Measurements from ENCODE around the gene UBE2A. TPM values are rescaled to one million over a fixed set of nuclear protein-coding genes. Genes with fewer than 3 reads are reported as not detected.
A peak's percentile ranks its signal among the peaks of the same experiment; 100 is the strongest.

UBE2A gene
- total RNA-seq, 1 experiment from 2014 or later = 46.6 TPM

DNA sequence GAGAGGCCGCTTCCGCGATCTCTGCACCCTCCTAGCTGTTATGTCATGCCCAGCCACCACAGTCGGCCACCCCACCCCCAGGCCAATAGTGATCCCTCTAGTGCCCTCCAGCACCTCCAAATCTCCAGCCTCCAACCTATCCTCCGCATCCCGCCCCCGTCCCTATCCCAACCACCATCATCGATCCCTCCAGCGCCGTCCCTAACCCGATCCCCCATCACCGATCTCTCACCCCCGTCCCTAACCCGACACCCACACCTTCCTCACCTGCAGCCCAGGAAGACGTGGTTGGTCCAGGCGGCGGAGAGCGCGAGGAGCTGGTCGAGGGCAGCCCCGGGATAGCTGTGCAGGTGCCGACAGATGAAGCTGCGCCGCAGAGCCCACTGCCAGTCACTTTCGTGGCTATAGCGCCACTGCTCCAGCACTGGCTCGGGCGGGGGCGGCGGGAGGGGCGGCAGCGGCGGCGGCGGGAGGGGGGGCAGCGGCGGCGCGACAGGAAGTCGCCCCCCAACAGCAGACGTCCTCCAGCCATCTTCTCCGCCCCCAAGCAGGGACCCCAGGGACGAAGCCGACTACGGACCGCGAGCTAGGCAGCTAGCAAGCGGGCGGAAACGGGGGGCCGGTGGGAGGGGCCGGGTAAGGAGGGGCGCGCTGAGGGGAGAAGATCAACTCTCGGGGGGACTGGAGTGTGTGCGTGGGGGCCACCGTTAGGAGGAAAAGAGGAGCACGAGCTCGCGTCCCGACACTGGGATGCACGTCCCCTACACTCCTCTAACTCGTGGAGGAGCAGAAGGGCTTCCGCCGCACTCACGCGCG, 31.3 kb downstream of the UBE2A start:
- Histone ChIP-seq H3K4me3 (ENCODE audit: low read length) (peak overlapping the region; percentile 93), H3K36me3 (ENCODE audit: low read depth, low read length) (no peaks in the 10 kb centered on the region; the same call in 1 of the 2 replicates), H3K27ac (ENCODE audit: low read length) (peak overlapping the region; percentile 60), H2AFZ (ENCODE audit: low read length) (peak overlapping the region; percentile 89), H3F3A (ENCODE audit: low read length, unreplicated experiment) (no peaks in the 10 kb centered on the region), H3K4me2 (ENCODE audit: low read length) (peak overlapping the region; percentile 88), H3K9me3 (ENCODE audit: low read length) (no peaks in the 10 kb centered on the region), H3K4me1 (ENCODE audit: insufficient read depth, low read length) (peaks cover 20% of the 10 kb centered on the region), H3K9me2 (replicated peaks; ENCODE audit: low read length) (no peaks in the 10 kb centered on the region), H3K79me2 (ENCODE audit: low read length) (peaks cover 57% of the 10 kb centered on the region), H4K20me1 (ENCODE audit: low read length) (peaks cover 35% of the 10 kb centered on the region), H3K27me3 (ENCODE audit: low read length) (no peaks in the 10 kb centered on the region), H3K9ac (ENCODE audit: low read length) (peak overlapping the region; percentile 100)
- CTCF ChIA-PET = interaction anchor here (0.6 kb wide), 1 partner anchor 123 kb away, joined by 14 read pairs; no protein-coding TSS in a partner anchor
- TF ChIP-seq, protein P1, sequence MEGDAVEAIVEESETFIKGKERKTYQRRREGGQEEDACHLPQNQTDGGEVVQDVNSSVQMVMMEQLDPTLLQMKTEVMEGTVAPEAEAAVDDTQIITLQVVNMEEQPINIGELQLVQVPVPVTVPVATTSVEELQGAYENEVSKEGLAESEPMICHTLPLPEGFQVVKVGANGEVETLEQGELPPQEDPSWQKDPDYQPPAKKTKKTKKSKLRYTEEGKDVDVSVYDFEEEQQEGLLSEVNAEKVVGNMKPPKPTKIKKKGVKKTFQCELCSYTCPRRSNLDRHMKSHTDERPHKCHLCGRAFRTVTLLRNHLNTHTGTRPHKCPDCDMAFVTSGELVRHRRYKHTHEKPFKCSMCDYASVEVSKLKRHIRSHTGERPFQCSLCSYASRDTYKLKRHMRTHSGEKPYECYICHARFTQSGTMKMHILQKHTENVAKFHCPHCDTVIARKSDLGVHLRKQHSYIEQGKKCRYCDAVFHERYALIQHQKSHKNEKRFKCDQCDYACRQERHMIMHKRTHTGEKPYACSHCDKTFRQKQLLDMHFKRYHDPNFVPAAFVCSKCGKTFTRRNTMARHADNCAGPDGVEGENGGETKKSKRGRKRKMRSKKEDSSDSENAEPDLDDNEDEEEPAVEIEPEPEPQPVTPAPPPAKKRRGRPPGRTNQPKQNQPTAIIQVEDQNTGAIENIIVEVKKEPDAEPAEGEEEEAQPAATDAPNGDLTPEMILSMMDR (conservative IDR thresholded peaks at IDR 0.05; ENCODE audit: low read depth, low read length) = no peak
- TF ChIP-seq EZH2 (IDR thresholded peaks at IDR 0.05; ENCODE audit: low read length, unreplicated experiment) (no peak), EZH2phosphoT487 (IDR thresholded peaks at IDR 0.05; ENCODE audit: borderline replicate concordance, low read length) (no peak)
- intact Hi-C loops (cut with micrococcal nuclease) = loop anchor here (2.0 kb wide), 1 partner anchor 89 kb away; no protein-coding TSS in a partner anchor
- ATAC-seq (peak; percentile 48), DNase-seq (no peak)
- POLR2A ChIA-PET (ENCODE audit: unreplicated experiment) = no interaction called here
- TSS peak; percentile 38 for BruUV-seq (replicated peaks)

DNA sequence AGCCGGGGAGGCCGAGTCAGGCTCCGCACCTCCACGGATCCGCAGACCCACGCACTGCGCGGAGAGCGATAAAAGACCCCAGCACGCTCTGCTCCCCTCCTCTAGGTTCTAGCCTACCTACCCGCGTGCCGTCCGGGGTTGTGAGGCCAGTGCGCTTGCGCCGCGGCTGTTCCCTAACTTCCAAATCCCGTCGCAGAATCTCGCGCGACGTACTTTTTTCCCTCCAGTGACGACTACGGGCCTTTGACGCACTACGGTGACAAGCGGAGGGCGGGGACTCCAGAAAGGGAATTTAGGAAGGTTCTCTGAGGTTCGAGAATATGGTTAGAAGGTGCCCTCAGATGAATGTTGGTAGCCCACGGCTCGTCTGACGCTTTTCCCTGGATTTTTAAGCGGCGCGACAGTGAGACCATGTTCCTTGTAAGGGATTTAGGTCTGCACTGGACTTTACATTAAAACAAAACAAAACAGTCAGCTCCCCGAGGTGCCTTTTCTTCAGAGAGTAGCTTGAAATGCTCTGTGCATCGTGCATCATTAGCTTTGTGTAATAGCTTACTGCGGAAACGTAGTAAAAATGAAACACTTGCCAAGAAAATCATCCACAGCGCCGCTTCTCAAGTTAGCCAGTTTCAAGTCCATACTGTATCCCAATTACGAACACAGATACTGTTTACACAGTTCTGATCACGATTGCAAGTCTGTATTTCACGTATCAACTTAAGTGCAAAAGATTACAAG, 32.1 kb downstream of the UBE2A start, which contains the start of gene NKRF:
TSS of gene NKRF (minus strand) at position 145 of the 738 bp plus-strand sequence.
- Histone ChIP-seq H3K9me3 (ENCODE audit: low read length) (no peaks in the 10 kb centered on the region), H3K79me2 (ENCODE audit: low read length) (peaks cover 49% of the 10 kb centered on the region), H3K27me3 (ENCODE audit: low read length) (no peaks in the 10 kb centered on the region), H3F3A (ENCODE audit: low read length, unreplicated experiment) (no peaks in the 10 kb centered on the region), H3K36me3 (ENCODE audit: low read depth, low read length) (no peaks in the 10 kb centered on the region; the same call in 1 of the 2 replicates), H3K27ac (ENCODE audit: low read length) (peak within 1 kb of the TSS; percentile 60), H4K20me1 (ENCODE audit: low read length) (peaks cover 35% of the 10 kb centered on the region), H3K4me2 (ENCODE audit: low read length) (peak within 1 kb of the TSS; percentile 88), H3K9me2 (replicated peaks; ENCODE audit: low read length) (no peaks in the 10 kb centered on the region), H2AFZ (ENCODE audit: low read length) (peak within 1 kb of the TSS; percentile 89), H3K9ac (ENCODE audit: low read length) (peak within 1 kb of the TSS; percentile 100), H3K4me3 (ENCODE audit: low read length) (peak within 1 kb of the TSS; percentile 93), H3K4me1 (ENCODE audit: insufficient read depth, low read length) (peaks cover 20% of the 10 kb centered on the region)
- intact Hi-C loops (cut with micrococcal nuclease) = loop anchor here (2.0 kb wide), 1 partner anchor 90 kb away; no protein-coding TSS in a partner anchor
- ChIA-PET POLR2A (ENCODE audit: unreplicated experiment) (no interaction called here), CTCF (interaction anchor here (0.7 kb wide), 1 partner anchor 152 kb away, joined by 3 read pairs; the partner anchor contains the start of gene SOWAHD)
- peak; percentile 95 for DNase-seq
- peak; percentile 78 for ATAC-seq
- no peak for TF ChIP-seq EZH2phosphoT487 (IDR thresholded peaks at IDR 0.05; ENCODE audit: borderline replicate concordance, low read length)
- TSS peak; percentile 74 for BruUV-seq (replicated peaks)

DNA sequence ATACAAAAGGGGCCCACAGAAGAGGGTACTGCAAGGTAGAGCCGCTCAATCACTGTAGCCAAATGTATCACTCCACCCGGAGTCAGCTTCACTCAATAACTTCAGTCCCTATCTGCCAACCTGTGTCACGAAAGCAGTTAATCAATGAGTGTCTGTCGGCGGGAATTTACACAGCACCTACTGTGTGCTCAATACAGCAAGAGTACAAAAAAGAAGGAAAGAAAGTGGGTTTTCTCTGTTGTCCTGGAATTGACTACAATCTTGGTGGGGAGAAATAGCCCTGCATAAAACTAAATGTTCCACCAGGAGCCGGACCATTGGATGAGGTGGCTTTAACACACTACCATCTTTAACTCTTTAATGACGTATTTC, 32.6 kb downstream of the UBE2A start:
- H3K9ac ChIP-seq (ENCODE audit: low read length) = peak overlapping the region; percentile 100
- POLR2A ChIA-PET (ENCODE audit: unreplicated experiment) = no interaction called here
- peaks cover 32% of the 10 kb centered on the region for H4K20me1 ChIP-seq (ENCODE audit: low read length)
- no peaks in the 10 kb centered on the region for H3K9me3 ChIP-seq (ENCODE audit: low read length)
- peak overlapping the region; percentile 89 for H2AFZ ChIP-seq (ENCODE audit: low read length)
- no peak for ATAC-seq
- no peaks in the 10 kb centered on the region for H3K27me3 ChIP-seq (ENCODE audit: low read length)
- H3K9me2 ChIP-seq (replicated peaks; ENCODE audit: low read length) = no peaks in the 10 kb centered on the region
- H3K36me3 ChIP-seq (ENCODE audit: low read depth, low read length) = no peaks in the 10 kb centered on the region; the same call in 1 of the 2 replicates
- peak overlapping the region; percentile 88 for H3K4me2 ChIP-seq (ENCODE audit: low read length)
- H3K27ac ChIP-seq (ENCODE audit: low read length) = peak overlapping the region; percentile 60; the same call in 1 of the 2 replicates
- DNase-seq = no peak
- TF ChIP-seq EZH2 (IDR thresholded peaks at IDR 0.05; ENCODE audit: low read length, unreplicated experiment) (no peak), EZH2phosphoT487 (IDR thresholded peaks at IDR 0.05; ENCODE audit: borderline replicate concordance, low read length) (no peak)
- TF ChIP-seq, protein P1 (conservative IDR thresholded peaks at IDR 0.05; ENCODE audit: low read depth, low read length) = no peak
- H3K4me3 ChIP-seq (ENCODE audit: low read length) = peak overlapping the region; percentile 93
- no peaks in the 10 kb centered on the region for H3F3A ChIP-seq (ENCODE audit: low read length, unreplicated experiment)
- intact Hi-C loops (cut with micrococcal nuclease) = loop anchor here (2.0 kb wide), 1 partner anchor 90 kb away; no protein-coding TSS in a partner anchor
- CTCF ChIA-PET = no interaction called here
- H3K4me1 ChIP-seq (ENCODE audit: insufficient read depth, low read length) = peaks cover 20% of the 10 kb centered on the region
- peaks cover 44% of the 10 kb centered on the region for H3K79me2 ChIP-seq (ENCODE audit: low read length)
- BruUV-seq (replicated peaks) = no TSS peak
